ENCODE results near the gene ASPG. TPM values are rescaled to one million over a fixed set of nuclear protein-coding genes. Genes with fewer than 3 reads are reported as not detected.

ASPG gene
- polyA plus RNA-seq, 1 experiment, result 0.12 TPM

GRCh38 chr14:104075530-104076151, 9.9 kb upstream of the ASPG start:
- no peak for DNase-seq (ENCODE audit: low read depth)
- peak; percentile 40 for TF ChIP-seq CTCF (IDR thresholded peaks at IDR 0.05; ENCODE audit: insufficient read depth, low read depth, low read length)
- ChIA-PET CTCF (interaction anchor here (0.6 to 4.3 kb wide), 6 partner anchors 9 to 564 kb away, joined by 3 to 35 read pairs (median 5); no protein-coding TSS in a partner anchor), POLR2A (no interaction called here)
- Histone ChIP-seq H3K27me3 (ENCODE audit: control insufficient read depth, insufficient read depth, low read length) (no peaks in the 10 kb centered on the region), H3K36me3 (ENCODE audit: control insufficient read depth, insufficient read depth, low read length) (no peaks in the 10 kb centered on the region), H3K4me3 (ENCODE audit: low read depth, low read length) (no peak overlapping the region)

- H3K4me3 ChIP-seq (ENCODE audit: low read depth, low read length), result no peak overlapping the region
- no peaks in the 10 kb centered on the region for H3K27me3 ChIP-seq (ENCODE audit: control insufficient read depth, insufficient read depth, low read length)
- CTCF ChIA-PET, result interaction anchor here (1.0 to 4.3 kb wide), 8 partner anchors 8 to 788 kb away, joined by 3 to 35 read pairs (median 4); partner anchors contain the start of gene CEP170B
- POLR2A ChIA-PET, result no interaction called here
- no peak for DNase-seq (ENCODE audit: low read depth)
- H3K36me3 ChIP-seq (ENCODE audit: control insufficient read depth, insufficient read depth, low read length), result no peaks in the 10 kb centered on the region
- TF ChIP-seq CTCF (IDR thresholded peaks at IDR 0.05; ENCODE audit: insufficient read depth, low read depth, low read length), result no peak
Measured at GRCh38 chr14:104076743-104077142, 8.8 kb upstream of the ASPG start.

DNA sequence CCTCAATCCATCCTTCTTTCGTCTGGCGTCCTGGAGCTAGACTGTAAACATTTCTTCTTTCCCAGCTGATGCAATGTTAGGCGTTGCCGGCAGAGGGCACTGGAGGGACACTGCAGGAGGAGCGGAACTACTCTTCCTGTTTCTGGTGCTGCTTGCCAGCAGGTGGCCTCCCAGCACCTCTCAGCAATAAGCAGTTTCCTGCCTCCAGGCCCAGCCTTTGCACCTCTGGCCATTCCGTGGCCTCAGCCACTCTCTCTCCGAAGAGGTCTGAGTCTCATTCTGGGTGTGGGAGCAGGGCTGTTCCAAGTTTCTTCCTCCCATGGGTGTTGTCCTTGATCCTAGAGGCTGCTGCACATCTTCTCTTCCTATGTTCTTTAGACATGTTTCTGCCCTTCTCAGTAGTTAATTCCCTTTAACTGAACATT, 7.5 kb upstream of the ASPG start:
- DNase-seq (ENCODE audit: low read depth), result peak; percentile 29
- ChIA-PET CTCF (interaction anchor here (0.6 to 4.3 kb wide), 27 partner anchors 9 to 787 kb away, joined by 3 to 35 read pairs (median 4); partner anchors contain the start of gene CEP170B), POLR2A (no interaction called here)
- TF ChIP-seq CTCF (IDR thresholded peaks at IDR 0.05; ENCODE audit: insufficient read depth, low read depth, low read length), result peak; percentile 100
- Histone ChIP-seq H3K27me3 (ENCODE audit: control insufficient read depth, insufficient read depth, low read length) (no peaks in the 10 kb centered on the region), H3K36me3 (ENCODE audit: control insufficient read depth, insufficient read depth, low read length) (no peaks in the 10 kb centered on the region), H3K4me3 (ENCODE audit: low read depth, low read length) (no peak overlapping the region)

- Histone ChIP-seq H3K27me3 (ENCODE audit: control insufficient read depth, insufficient read depth, low read length) (no peaks in the 10 kb centered on the region), H3K4me3 (ENCODE audit: low read depth, low read length) (no peak overlapping the region), H3K36me3 (ENCODE audit: control insufficient read depth, insufficient read depth, low read length) (no peaks in the 10 kb centered on the region)
- POLR2A ChIA-PET, result no interaction called here
- DNase-seq (ENCODE audit: low read depth), result no peak
- CTCF ChIA-PET, result no interaction called here
- no peak for TF ChIP-seq CTCF (IDR thresholded peaks at IDR 0.05; ENCODE audit: insufficient read depth, low read depth, low read length)
Measured at GRCh38 chr14:104080376-104081260, 4.9 kb upstream of the ASPG start.

DNA sequence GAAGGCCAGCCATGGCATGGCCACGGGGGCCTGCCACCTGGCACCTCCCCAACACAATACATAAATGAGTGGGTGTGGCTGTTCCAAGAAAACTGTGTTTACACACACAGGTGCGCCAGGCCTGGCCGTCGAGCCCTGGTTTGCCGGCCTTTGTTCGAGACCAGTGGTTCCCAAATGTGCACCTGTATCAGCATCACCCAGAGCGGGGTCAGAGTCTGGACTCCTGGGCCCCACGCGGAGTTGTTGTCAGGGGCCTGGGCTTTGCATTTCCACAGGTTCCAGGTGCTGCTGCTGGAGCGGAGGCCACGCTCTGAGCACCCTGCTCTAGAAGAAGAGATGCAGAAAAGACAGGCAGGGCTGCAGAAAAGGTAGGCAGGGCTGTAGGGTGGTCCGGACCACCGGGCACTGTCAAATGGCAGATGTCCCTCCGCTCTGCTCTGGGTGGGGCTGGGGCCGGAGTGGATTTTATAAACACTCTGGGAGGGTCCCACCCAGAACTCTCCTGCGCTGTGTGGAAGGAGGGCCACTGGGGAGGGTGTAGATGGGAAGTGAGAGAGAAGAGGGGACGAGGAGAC, 4.2 kb upstream of the ASPG start:
- Histone ChIP-seq H3K4me3 (ENCODE audit: low read depth, low read length) (no peak overlapping the region), H3K27me3 (ENCODE audit: control insufficient read depth, insufficient read depth, low read length) (no peaks in the 10 kb centered on the region), H3K36me3 (ENCODE audit: control insufficient read depth, insufficient read depth, low read length) (no peaks in the 10 kb centered on the region)
- ChIA-PET CTCF (no interaction called here), POLR2A (no interaction called here)
- DNase-seq (ENCODE audit: low read depth), result no peak
- TF ChIP-seq CTCF (IDR thresholded peaks at IDR 0.05; ENCODE audit: insufficient read depth, low read depth, low read length), result no peak
